GM12878 (cell line): ENCODE measurements around the gene TGFBI. TPM values are rescaled to one million over a fixed set of nuclear protein-coding genes. Genes with fewer than 3 reads are reported as not detected.

Experiments used
- ATAC-seq: fragments of 200-7000 bp; cut with Tn5 transposase; 3 replicates; pipeline ENCODE4 v1.9.1; 2020; ENCODE audit warnings: mild to moderate bottlenecking, moderate library complexity
- BruUV-seq: library from RNA; stranded (reverse); fragments of 400-500 nt; replicated peaks from 2 replicates; lab custom pipeline; 2021; lab: Mats Ljungman, UMichigan
- CTCF ChIA-PET: fragments of 300-600 bp; sonication (Branson Sonifier 250); formaldehyde crosslinking; extraction: SDS; loops from one replicate; lab custom pipeline; 2021; ENCODE audit warnings: inconsistent platforms; lab: Yijun Ruan, JAX
- POLR2A ChIA-PET: fragments of 350-600 bp; formaldehyde crosslinking; extraction: SDS; loops from one replicate; lab custom pipeline; 2021; ENCODE audit warnings: inconsistent platforms; lab: Charles Lee
- RAD21 ChIA-PET: fragments of 300-600 bp; sonication (Branson Sonifier 250); formaldehyde crosslinking; loops from one replicate; lab custom pipeline; 2023; ENCODE audit warnings: antibody characterized with exemption; ENCODE audit not compliant: unreplicated experiment; lab: Charles Lee
- SMC1A ChIA-PET: fragments of 300-600 bp; sonication (Branson Sonifier 250); formaldehyde crosslinking; loops from one replicate; lab custom pipeline; 2023; ENCODE audit not compliant: unreplicated experiment, uncharacterized antibody; lab: Charles Lee
- DNase-seq: peaks from one replicate; pipeline ENCODE4 v3.0.0-alpha.2; 2011; ENCODE audit warnings: low read depth, low spot score
- FAIRE-seq: peaks from 3 replicates; lab custom pipeline; 2011; peaks lifted over from hg19 to GRCh38; lab: Jason Lieb, UNC
- H2AFZ ChIP-seq: 2 replicates; pipeline ENCODE4 v1.6.0; 2011; ENCODE audit warnings: low read depth, low read length, control low read depth; ENCODE audit not compliant: control insufficient read depth
- H3K27ac ChIP-seq: 2 replicates; pipeline ENCODE4 v1.5.1; 2011; ENCODE audit warnings: control low read depth; ENCODE audit not compliant: control insufficient read depth, insufficient read depth
- H3K27me3 ChIP-seq, 2 experiments: replicated peaks in 1 of 2; 2 replicates each; pipeline versions ENCODE4 v1.6.0 to v1.6.1; 2011; ENCODE audit warnings: low read length in 1 of 2; ENCODE audit not compliant: control insufficient read depth in 2 of 2, insufficient read depth in 2 of 2
- H3K36me3 ChIP-seq, 2 experiments: 2 replicates each; pipeline ENCODE4 v1.5.1; 2011; ENCODE audit warnings: low read length in 1 of 2; ENCODE audit not compliant: control insufficient read depth in 2 of 2, insufficient read depth in 2 of 2
- H3K4me1 ChIP-seq: 2 replicates; pipeline ENCODE4 v1.6.1; 2011; ENCODE audit warnings: mild to moderate bottlenecking, low read length, moderate library complexity, mixed read lengths; ENCODE audit not compliant: control insufficient read depth, insufficient read depth
- H3K4me2 ChIP-seq: 2 replicates; pipeline ENCODE4 v1.6.0; 2011; ENCODE audit warnings: control low read depth; ENCODE audit not compliant: control insufficient read depth, insufficient read depth
- H3K4me3 ChIP-seq: fragments of 200-600 bp; sonication (generic); 2 replicates; pipeline ENCODE4 v1.5.1; 2016
- H3K79me2 ChIP-seq: 2 replicates; pipeline ENCODE4 v1.6.0; 2011; ENCODE audit warnings: low read length; ENCODE audit not compliant: control insufficient read depth, insufficient read depth
- H3K9ac ChIP-seq: 2 replicates; pipeline ENCODE4 v1.8.0; 2011; ENCODE audit warnings: low read length, control low read depth, mixed read lengths; ENCODE audit not compliant: control insufficient read depth, insufficient read depth
- H3K9me3 ChIP-seq: replicated peaks from 3 replicates; pipeline ENCODE4 v1.5.1; 2011; ENCODE audit warnings: mild to moderate bottlenecking, low read length; ENCODE audit not compliant: control insufficient read depth, insufficient read depth
- H4K20me1 ChIP-seq: 2 replicates; pipeline ENCODE4 v1.6.0; 2011; ENCODE audit not compliant: control insufficient read depth, insufficient read depth
- ATF2 ChIP-seq: IDR thresholded peaks from 2 replicates; pipeline ENCODE4 v1.6.1; 2012; ENCODE audit warnings: low read length, inconsistent platforms
- ATF7 ChIP-seq: fragments of 450-650 bp; IDR thresholded peaks from 2 replicates; pipeline ENCODE4 v1.6.1; 2016; ENCODE audit warnings: low read depth, mild to moderate bottlenecking
- BCLAF1 ChIP-seq: fragments of 450-650 bp; IDR thresholded peaks from 2 replicates; pipeline ENCODE4 v1.6.1; 2017; ENCODE audit warnings: antibody characterized with exemption, mild to moderate bottlenecking, moderate library complexity
- CHD4 ChIP-seq: fragments of 200-600 bp; sonication (generic); IDR thresholded peaks from 2 replicates; pipeline ENCODE4 v1.6.1; 2016; ENCODE audit warnings: mild to moderate bottlenecking
- ETV6 ChIP-seq, 2 experiments: fragments of 450-650 bp in 1 of 2; IDR thresholded peaks in 1 of 2; conservative IDR thresholded peaks in 1 of 2; 2 replicates each; pipeline ENCODE4 v1.6.1; 2014; ENCODE audit warnings: antibody characterized with exemption in 1 of 2, borderline replicate concordance in 1 of 2, low read depth in 1 of 2, mild to moderate bottlenecking in 1 of 2, moderate library complexity in 1 of 2
- JUNB ChIP-seq: IDR thresholded peaks from 2 replicates; pipeline ENCODE4 v1.6.1; 2016; ENCODE audit warnings: antibody characterized with exemption, mild to moderate bottlenecking
- MLLT1 ChIP-seq: fragments of 450-650 bp; IDR thresholded peaks from 2 replicates; pipeline ENCODE4 v1.6.1; 2016; ENCODE audit warnings: mild to moderate bottlenecking
- PKNOX1 ChIP-seq: fragments of 450-650 bp; IDR thresholded peaks from 2 replicates; pipeline ENCODE4 v1.6.1; 2016; ENCODE audit warnings: mild to moderate bottlenecking
- TARDBP ChIP-seq: IDR thresholded peaks from 2 replicates; pipeline ENCODE4 v1.6.1; 2016; ENCODE audit warnings: borderline replicate concordance
- USF1 ChIP-seq: IDR thresholded peaks from 2 replicates; pipeline ENCODE4 v1.6.1; 2011; ENCODE audit warnings: borderline replicate concordance, low read depth, mild to moderate bottlenecking, moderate library complexity, mixed read lengths, low read length; ENCODE audit not compliant: insufficient read depth; ENCODE audit errors: extremely low read length
- ZBTB33 ChIP-seq: fragments of 450-650 bp; IDR thresholded peaks from 2 replicates; pipeline ENCODE4 v1.6.1; 2017; ENCODE audit warnings: mild to moderate bottlenecking
- ZSCAN29 ChIP-seq: fragments of 450-650 bp; IDR thresholded peaks from 2 replicates; pipeline ENCODE4 v1.6.1; 2017; ENCODE audit warnings: mild to moderate bottlenecking, moderate library complexity
- WGBS: methylation state at CpG from one replicate; pipeline ENCODE4 v1.1.6; 2016; ENCODE audit warnings: low lambda C conversion rate; ENCODE audit not compliant: insufficient replicate concordance, insufficient coverage; ENCODE audit errors: missing lambda C conversion rate; 5-methylcytosine and 5-hydroxymethylcytosine counted together
- in situ Hi-C: fragments of 300-500 bp; cut with MboI; formaldehyde crosslinking; loops from 9 replicates; pipeline ENCODE4 v1.14.3; 2018; ENCODE audit warnings: mixed read lengths
- intact Hi-C: fragments of 100-400 bp; cut with micrococcal nuclease; formaldehyde crosslinking; loops from one replicate; pipeline ENCODE4 v1.14.2; 2022; ENCODE audit not compliant: unreplicated experiment
- polyA plus RNA-seq, 11 experiments: library from polyadenylated mRNA; depleted of rRNA in 4 of 11; unstranded in 6 of 11; stranded (reverse) in 5 of 11; fragments of >200 nt; fragmentation: Nextera tagmentation in 4 of 11; fragmentation: Illumina TruSeq in 1 of 11; extraction: Ambion mirVana in 4 of 11; extraction: Trizol in 1 of 11; gene quantifications; 1 replicate in 1 of 11; 2 replicates in 10 of 11; pipeline versions ENCODE4 v1.2.1 to v1.2.3, GENCODE V29; 2011 to 2016; ENCODE audit warnings: inconsistent platforms in 2 of 11, missing spikeins in 2 of 11, low read depth in 1 of 11
- total RNA-seq, 4 experiments: library from RNA; depleted of rRNA in 3 of 4; stranded (reverse); fragments of >200 nt in 3 of 4; fragmentation: Illumina TruSeq in 1 of 4; extraction: Trizol in 1 of 4; gene quantifications; 2 replicates each; pipeline versions ENCODE4 v1.2.1 to v1.2.3, GENCODE V29; 2013 to 2021

TGFBI gene
- total and polyA plus RNA-seq, 10 of the 15 experiments (the other 5 are each of a cell fraction or from before 2014, with no cell fraction given): 0.12 to 1.8 (median 0.19) TPM

GRCh38 chr5:136056771-136057335 lies 28.1 kb downstream of the TGFBI start:
- Histone ChIP-seq H3K4me1 (no peaks in the 10 kb centered on the region), H3K27me3 (peaks cover 0 to 3% of the 10 kb centered on the region in 2 experiments; a peak in 3 of 4 replicates), H4K20me1 (no peaks in the 10 kb centered on the region), H3K27ac (no peak overlapping the region), H3K79me2 (no peaks in the 10 kb centered on the region), H3K36me3 (no peaks in the 10 kb centered on the region), H3K9me3 (no peaks in the 10 kb centered on the region), H3K4me2 (no peak overlapping the region), H3K9ac (no peak overlapping the region), H3K4me3 (no peak overlapping the region), H2AFZ (no peak overlapping the region)
- ATAC-seq (no peak), DNase-seq (no peak), FAIRE-seq (no peak)
- SMC1A ChIA-PET: interaction anchor here (1.2 to 1.3 kb wide), 2 partner anchors 16 to 153 kb away, joined by 3 read pairs; no protein-coding TSS in a partner anchor
- RAD21 ChIA-PET: interaction anchor here (1.5 kb wide), 1 partner anchor 79 kb away, joined by 3 read pairs; no protein-coding TSS in a partner anchor
- 18% methylated on average over 8 of the region's 8 CpGs for WGBS
- intact Hi-C loops (no loop called here), in situ Hi-C loops (no loop called here)
- BruUV-seq: no TSS peak
- POLR2A ChIA-PET: no interaction called here
- CTCF ChIA-PET: interaction anchor here (1.6 kb wide), 1 partner anchor 16 kb away, joined by 5 read pairs; no protein-coding TSS in a partner anchor
- no peak for TF ChIP-seq ZBTB33
- no peak for TF ChIP-seq ETV6 (conservative IDR thresholded peaks at IDR 0.05 in 1 of 2, IDR thresholded peaks at IDR 0.05 in 1 of 2; ENCODE audit: borderline replicate concordance in 1 of 2, low read depth in 1 of 2)
- no peak for TF ChIP-seq ATF2
- TF ChIP-seq USF1: no peak
- TF ChIP-seq MLLT1: no peak
- TF ChIP-seq ZSCAN29: no peak
- TF ChIP-seq BCLAF1: no peak
- no peak for TF ChIP-seq JUNB
- no peak for TF ChIP-seq TARDBP
- no peak for TF ChIP-seq ATF7
- TF ChIP-seq PKNOX1: no peak
- TF ChIP-seq CHD4: no peak
